ENCODE measurements around the gene SLC25A21. TPM values are rescaled to one million over a fixed set of nuclear protein-coding genes. Genes with fewer than 3 reads are reported as not detected.

SLC25A21 gene
- total RNA-seq, 2 experiments from 2014 or later, result not detected

DNA sequence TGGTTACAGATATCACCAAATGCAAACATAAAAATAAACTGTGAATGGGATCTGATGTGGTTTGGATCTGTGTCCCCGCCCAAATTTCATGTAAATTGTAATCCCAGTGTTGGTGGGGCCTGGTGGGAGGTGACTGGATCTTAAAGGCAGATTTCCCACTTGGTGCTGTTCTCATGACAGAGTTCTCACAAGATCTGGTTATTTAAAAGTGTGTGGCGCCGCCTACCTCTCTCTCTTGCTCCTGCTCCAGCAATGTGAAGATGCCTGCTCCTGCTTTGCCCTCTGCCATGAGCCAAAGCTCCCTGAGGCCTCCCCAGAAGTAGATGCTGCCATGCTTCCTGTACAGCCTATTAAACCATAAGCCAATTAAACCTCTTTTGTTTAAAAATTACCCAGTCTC lies 47.8 kb downstream of the SLC25A21 start:
- Mint-ChIP-seq H3K36me3 (ENCODE audit: low read depth) (no peaks in the 10 kb centered on the region), H3K27ac (no peak overlapping the region), H3K4me1 (ENCODE audit: low read depth) (no peaks in the 10 kb centered on the region), H3K27me3 (no peaks in the 10 kb centered on the region), H3K4me3 (no peak overlapping the region), H3K9me3 (peaks cover 1% of the 10 kb centered on the region)
- POLR2A ChIA-PET, result no interaction called here
- ATAC-seq (no peak), DNase-seq (no peak)
- CTCF ChIA-PET, result no interaction called here
- intact Hi-C loops (cut with micrococcal nuclease), result no loop called here
- TF ChIP-seq, protein P1, sequence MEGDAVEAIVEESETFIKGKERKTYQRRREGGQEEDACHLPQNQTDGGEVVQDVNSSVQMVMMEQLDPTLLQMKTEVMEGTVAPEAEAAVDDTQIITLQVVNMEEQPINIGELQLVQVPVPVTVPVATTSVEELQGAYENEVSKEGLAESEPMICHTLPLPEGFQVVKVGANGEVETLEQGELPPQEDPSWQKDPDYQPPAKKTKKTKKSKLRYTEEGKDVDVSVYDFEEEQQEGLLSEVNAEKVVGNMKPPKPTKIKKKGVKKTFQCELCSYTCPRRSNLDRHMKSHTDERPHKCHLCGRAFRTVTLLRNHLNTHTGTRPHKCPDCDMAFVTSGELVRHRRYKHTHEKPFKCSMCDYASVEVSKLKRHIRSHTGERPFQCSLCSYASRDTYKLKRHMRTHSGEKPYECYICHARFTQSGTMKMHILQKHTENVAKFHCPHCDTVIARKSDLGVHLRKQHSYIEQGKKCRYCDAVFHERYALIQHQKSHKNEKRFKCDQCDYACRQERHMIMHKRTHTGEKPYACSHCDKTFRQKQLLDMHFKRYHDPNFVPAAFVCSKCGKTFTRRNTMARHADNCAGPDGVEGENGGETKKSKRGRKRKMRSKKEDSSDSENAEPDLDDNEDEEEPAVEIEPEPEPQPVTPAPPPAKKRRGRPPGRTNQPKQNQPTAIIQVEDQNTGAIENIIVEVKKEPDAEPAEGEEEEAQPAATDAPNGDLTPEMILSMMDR (IDR thresholded peaks at IDR 0.05), result no peak

DNA sequence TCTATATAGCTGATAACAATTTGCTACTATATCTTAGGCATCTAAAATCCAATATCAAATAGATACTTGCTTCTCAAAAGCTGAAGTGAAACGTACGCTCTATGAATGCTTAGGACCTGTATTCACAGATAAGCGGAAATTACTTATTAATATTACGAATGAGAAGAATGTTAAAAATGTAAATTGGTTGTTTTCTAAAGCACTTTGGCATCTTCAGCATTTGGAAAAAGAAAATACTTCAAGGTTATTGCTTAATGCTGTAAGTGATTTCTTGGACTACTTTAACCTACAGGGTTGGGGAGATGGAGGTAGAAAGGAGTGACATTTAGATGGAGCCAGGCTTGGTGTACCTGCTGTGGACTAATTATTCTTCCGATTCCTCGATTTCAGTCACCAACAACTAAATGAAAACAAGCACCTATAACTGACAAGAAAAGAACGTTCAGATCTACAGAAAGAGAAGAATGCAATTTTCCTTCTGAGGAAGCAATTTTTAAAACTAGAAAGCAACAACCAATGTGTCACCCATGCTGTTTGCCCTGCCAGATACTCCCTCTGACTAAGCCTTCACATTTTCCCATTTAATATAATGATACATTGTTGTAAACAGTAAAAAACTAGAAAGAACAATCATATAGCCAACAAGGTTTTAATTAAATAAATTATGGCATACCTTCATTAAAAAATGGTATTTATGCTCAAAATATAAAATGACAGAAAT lies 49.3 kb downstream of the SLC25A21 start:
- POLR2A ChIA-PET, result no interaction called here
- H3K9me3 Mint-ChIP-seq, result no peaks in the 10 kb centered on the region
- intact Hi-C loops (cut with micrococcal nuclease), result no loop called here

DNA sequence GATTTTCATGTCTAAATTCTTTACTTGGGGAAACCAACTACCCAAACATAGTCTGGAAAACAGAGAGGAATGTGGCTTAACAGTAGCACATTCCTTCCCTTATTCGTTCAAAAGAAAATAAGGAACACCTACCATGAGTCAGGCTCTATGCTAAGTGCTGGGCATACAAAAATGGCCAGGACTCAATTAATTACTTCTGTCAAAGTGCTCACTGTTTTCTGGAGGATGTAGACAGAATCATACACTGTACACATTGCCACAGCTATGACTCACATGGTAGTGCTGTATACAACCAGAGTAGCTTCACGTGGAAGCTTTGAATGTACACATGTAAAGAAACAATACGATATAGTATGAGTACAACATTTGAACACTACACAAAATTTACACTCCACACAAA lies 50.1 kb downstream of the SLC25A21 start:
- no peaks in the 10 kb centered on the region for H3K36me3 Mint-ChIP-seq (ENCODE audit: low read depth)

More for the DNA sequence above, 49.3 kb downstream of the SLC25A21 start:
- Mint-ChIP-seq H3K27me3 (no peaks in the 10 kb centered on the region), H3K4me3 (no peak overlapping the region), H3K4me1 (ENCODE audit: low read depth) (no peaks in the 10 kb centered on the region), H3K27ac (no peak overlapping the region), H3K36me3 (ENCODE audit: low read depth) (no peaks in the 10 kb centered on the region)
- TF ChIP-seq, protein P1 (IDR thresholded peaks at IDR 0.05), result no peak
- ATAC-seq (no peak), DNase-seq (no peak)
- CTCF ChIA-PET, result no interaction called here

DNA sequence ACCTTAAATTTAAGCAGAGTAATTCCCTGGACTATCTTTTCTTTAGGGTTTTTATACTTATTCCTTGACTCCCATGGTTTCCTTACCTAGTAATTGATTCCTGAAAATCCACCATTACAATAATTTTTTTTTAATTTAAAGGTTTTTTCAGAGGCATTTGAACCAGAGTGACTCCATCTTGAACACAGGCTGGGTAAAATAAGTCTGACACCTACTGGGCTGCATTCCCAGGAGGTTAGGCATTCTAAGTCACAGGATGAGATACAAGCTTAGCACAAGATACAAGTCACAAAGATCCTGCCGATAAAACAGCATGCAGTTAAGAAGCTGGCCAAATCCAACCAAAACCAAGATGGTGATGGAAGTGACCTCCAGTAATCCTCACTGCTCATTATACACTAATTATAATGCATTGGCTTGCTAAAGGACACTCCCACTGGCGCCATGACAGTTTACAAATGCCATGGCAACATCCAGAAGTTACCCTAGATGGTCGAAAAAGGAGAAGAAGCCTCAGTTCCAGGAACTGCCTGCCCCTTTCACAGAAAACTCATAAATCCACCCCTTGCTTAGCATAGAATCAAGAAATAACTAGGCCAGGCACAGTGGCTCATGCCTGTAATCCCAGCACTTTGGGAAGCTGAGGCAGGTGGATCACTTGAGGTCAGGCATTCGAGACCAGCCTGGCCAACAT lies 53.6 kb downstream of the SLC25A21 start:
- TF ChIP-seq, protein P1 (IDR thresholded peaks at IDR 0.05), result no peak
- no peaks in the 10 kb centered on the region for H3K36me3 Mint-ChIP-seq (ENCODE audit: low read depth)
- ATAC-seq, result no peak
- H3K4me1 Mint-ChIP-seq (ENCODE audit: low read depth), result no peaks in the 10 kb centered on the region
- H3K9me3 Mint-ChIP-seq, result no peaks in the 10 kb centered on the region
- no peaks in the 10 kb centered on the region for H3K27me3 Mint-ChIP-seq
- intact Hi-C loops (cut with micrococcal nuclease), result no loop called here
- no peak overlapping the region for H3K4me3 Mint-ChIP-seq
- POLR2A ChIA-PET, result no interaction called here
- CTCF ChIA-PET, result no interaction called here
- H3K27ac Mint-ChIP-seq, result no peak overlapping the region
- no peak for DNase-seq

More for the DNA sequence above, 50.1 kb downstream of the SLC25A21 start:
- intact Hi-C loops (cut with micrococcal nuclease), result no loop called here
- DNase-seq, result no peak
- H3K4me1 Mint-ChIP-seq (ENCODE audit: low read depth), result no peaks in the 10 kb centered on the region
- H3K27me3 Mint-ChIP-seq, result no peaks in the 10 kb centered on the region
- no peaks in the 10 kb centered on the region for H3K9me3 Mint-ChIP-seq
- TF ChIP-seq, protein P1 (IDR thresholded peaks at IDR 0.05), result no peak
- no peak for ATAC-seq
- no peak overlapping the region for H3K4me3 Mint-ChIP-seq
- CTCF ChIA-PET, result no interaction called here
- H3K27ac Mint-ChIP-seq, result no peak overlapping the region
- POLR2A ChIA-PET, result no interaction called here

All from activated CD8-positive, alpha-beta T cell treated with anti-CD3 and anti-CD28 coated beads for 36 hours (primary cell).